Measurements from ENCODE around the gene PRUNE2. TPM values are rescaled to one million over a fixed set of nuclear protein-coding genes. Genes with fewer than 3 reads are reported as not detected.
A peak's percentile ranks its signal among the peaks of the same experiment; 100 is the strongest.

PRUNE2 gene
- total and polyA plus RNA-seq, 8 donors: 1.4 to 19.1 (median 4.6) TPM

GRCh38 chr9:76662476-76663281, 243.2 kb downstream of the PRUNE2 start:
- DNase-seq (no peak), FAIRE-seq (no peak), ATAC-seq (peak in 3 of 4 donors; percentile 35 to 61 (median 51))
- no peak overlapping the region for H3K27ac ChIP-seq
- no peaks in the 10 kb centered on the region for H3K9me3 ChIP-seq
- WGBS, 2 donors: 41 to 44% methylated on average over 6 of the region's 6 CpGs
- no peak overlapping the region for H3K4me3 ChIP-seq
- intact Hi-C loops (cut with DNase I): loop anchor here in 1 of 3 donors (10.0 kb wide), 1 partner anchor 218 kb away; no protein-coding TSS in a partner anchor
- no peaks in the 10 kb centered on the region for H3K27me3 ChIP-seq
- H3K36me3 ChIP-seq: no peaks in the 10 kb centered on the region
- H3K4me1 ChIP-seq: no peaks in the 10 kb centered on the region
- TF ChIP-seq CTCF (IDR thresholded peaks at IDR 0.05): no peak

GRCh38 chr9:76658510-76659231, 247.2 kb downstream of the PRUNE2 start:
- no peaks in the 10 kb centered on the region for H3K36me3 ChIP-seq
- intact Hi-C loops (cut with DNase I): loop anchor here in 2 of 3 donors (5.0 kb wide), 1 partner anchor 211 kb away; no protein-coding TSS in a partner anchor
- no peaks in the 10 kb centered on the region for H3K27me3 ChIP-seq
- peak; percentile 81 to 98 (median 94) for ATAC-seq
- TF ChIP-seq CTCF (IDR thresholded peaks at IDR 0.05): peak; percentile 5 to 40 (median 20)
- no peak for DNase-seq
- FAIRE-seq: peak; percentile 63
- H3K4me3 ChIP-seq: no peak overlapping the region
- 43 to 44% methylated on average over 6 of the region's 6 CpGs for WGBS, 2 donors
- no peak overlapping the region for H3K27ac ChIP-seq
- H3K9me3 ChIP-seq: no peaks in the 10 kb centered on the region
- no peaks in the 10 kb centered on the region for H3K4me1 ChIP-seq

DNA sequence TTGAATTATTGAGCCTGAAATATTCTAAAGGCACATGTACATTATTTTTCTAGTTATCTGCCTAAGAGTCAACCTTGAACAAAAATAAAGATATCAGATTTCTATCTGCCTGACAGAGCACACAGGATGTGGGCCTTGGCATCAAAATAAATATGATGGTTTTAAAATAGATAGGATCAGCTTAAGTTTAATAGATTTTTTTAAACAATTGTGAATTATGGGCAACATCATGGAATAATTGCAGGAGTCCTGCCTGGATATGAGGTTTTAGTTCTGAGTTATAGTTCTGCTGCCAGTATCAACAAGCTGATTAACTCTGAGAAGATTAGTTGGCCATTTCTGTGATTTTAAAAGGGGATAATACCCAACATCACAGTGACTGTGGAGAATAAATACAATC, 248.6 kb downstream of the PRUNE2 start:
- FAIRE-seq (no peak), DNase-seq (no peak), ATAC-seq (no peak)
- H3K9me3 ChIP-seq: no peaks in the 10 kb centered on the region
- intact Hi-C loops (cut with DNase I): loop anchor here in 2 of 3 donors (5.0 kb wide), 1 partner anchor 210 kb away; no protein-coding TSS in a partner anchor
- no peak overlapping the region for H3K4me3 ChIP-seq
- no peaks in the 10 kb centered on the region for H3K27me3 ChIP-seq
- H3K27ac ChIP-seq: no peak overlapping the region
- TF ChIP-seq CTCF (IDR thresholded peaks at IDR 0.05): no peak
- H3K36me3 ChIP-seq: no peaks in the 10 kb centered on the region
- no peaks in the 10 kb centered on the region for H3K4me1 ChIP-seq

DNA sequence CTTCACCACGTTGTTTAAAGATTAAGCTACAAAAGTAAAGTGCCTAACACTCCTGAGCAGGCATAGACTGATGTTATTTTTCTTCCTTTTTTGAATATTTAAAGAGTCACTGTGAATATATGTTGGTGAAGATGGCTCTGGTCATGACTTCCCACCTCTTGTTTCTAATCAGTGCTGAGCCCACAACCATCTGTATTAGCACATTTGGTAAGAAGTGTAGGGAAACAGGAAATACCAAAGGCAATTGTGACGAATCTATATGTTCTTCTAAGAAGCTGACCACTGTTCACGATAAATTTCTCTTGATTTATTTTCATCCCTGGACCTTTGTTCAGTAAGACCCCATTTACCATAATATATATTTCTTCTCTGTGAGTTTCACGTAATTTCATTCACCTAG, 249.9 kb downstream of the PRUNE2 start:
- H3K27me3 ChIP-seq: no peaks in the 10 kb centered on the region
- no peak overlapping the region for H3K27ac ChIP-seq
- 75 to 80% methylated on average over 4 of the region's 4 CpGs for WGBS, 2 donors
- no peak overlapping the region for H3K4me3 ChIP-seq
- H3K4me1 ChIP-seq: no peaks in the 10 kb centered on the region
- no peaks in the 10 kb centered on the region for H3K36me3 ChIP-seq
- no peaks in the 10 kb centered on the region for H3K9me3 ChIP-seq
- intact Hi-C loops (cut with DNase I): loop anchor here in 2 of 3 donors (5.0 kb wide), 1 partner anchor 209 kb away; no protein-coding TSS in a partner anchor
- DNase-seq: no peak
- no peak for ATAC-seq
- TF ChIP-seq CTCF (IDR thresholded peaks at IDR 0.05): no peak
- no peak for FAIRE-seq
